ENCODE data around the gene ST3GAL5. TPM values are rescaled to one million over a fixed set of nuclear protein-coding genes. Genes with fewer than 3 reads are reported as not detected.
A peak's percentile ranks its signal among the peaks of the same experiment; 100 is the strongest.
"Not testable (repeated sequence)": the region's sequence is repeated elsewhere in the genome, so short reads cannot be mapped to it uniquely, and the experiment has no call there.

The ST3GAL5 gene
- total RNA-seq, 1 experiment from 2014 or later, result 17.7 TPM

- peak; percentile 81 for DNase-seq (ENCODE audit: low spot score)
Observed at GRCh38 chr2:85893428-85894258, 4.9 kb upstream of the ST3GAL5 start.

DNA sequence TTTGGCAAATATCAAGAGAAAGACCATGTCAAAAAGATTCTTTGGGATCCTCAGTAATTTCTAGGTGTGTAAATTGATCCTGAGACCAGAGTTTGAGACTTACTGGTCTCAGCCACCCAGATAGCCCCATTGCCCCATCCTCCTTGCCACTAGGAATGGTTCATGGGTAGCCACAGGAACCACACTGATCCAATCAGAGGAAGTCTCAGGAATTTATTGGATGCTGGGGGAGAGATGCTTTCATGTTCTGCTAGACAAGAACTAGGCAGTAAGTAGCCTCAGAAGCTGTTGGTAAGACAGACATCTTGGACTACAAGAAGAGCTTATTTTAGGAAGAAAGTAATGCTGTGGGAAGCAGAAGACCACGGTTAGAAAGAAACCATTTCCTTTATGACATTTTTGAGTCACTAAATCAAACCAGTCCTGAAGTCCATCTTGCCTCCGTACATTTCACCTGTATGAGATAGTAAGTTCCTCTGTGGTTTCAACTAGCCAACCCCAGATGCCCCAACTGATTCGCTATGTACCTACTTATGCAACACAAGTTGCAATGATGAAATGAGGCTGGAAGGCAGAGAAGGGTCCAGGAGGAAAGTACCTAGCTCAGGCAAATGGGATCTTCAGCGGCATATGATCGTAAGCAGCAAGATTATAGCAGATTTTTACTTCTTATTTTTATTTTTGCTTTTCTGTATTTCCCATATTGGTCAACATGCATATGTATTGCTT lies 3.6 kb upstream of the ST3GAL5 start:
- no peak for DNase-seq (ENCODE audit: low spot score)

DNA sequence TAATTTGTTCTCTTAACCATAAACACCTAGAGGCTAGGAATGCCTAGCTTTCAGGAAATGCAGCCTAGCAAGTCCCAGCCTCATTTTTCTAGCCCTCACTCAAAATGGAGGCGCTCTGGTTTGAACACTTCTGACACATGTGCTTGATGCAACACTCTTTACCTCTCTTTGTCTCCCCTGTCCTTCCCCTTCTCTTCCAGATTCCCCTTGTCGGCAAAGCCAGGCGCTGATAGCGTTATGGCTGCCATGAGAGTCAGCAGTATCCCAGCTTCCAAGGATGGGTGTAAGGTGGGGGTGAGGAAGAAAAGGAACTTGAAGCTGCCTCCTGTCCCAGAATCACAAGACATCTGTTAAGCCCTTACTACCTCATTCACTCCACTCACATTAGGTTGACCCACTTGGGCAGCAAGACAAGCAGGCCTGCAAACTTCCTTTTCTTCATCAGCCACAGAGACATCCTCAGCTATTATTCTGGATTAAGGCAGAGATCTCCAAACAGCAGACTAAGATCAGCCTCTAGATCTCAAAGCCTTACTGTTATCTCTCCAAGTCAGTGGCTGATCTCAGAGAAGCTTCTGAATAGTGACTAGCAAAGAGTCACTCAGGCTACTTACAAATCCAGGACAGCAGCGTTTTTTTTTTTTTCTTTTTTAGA lies 1.9 kb upstream of the ST3GAL5 start:
- DNase-seq (ENCODE audit: low spot score), result no peak

- no peak for DNase-seq (ENCODE audit: low spot score)
Observed at GRCh38 chr2:85889627-85890281, 964 bp upstream of the ST3GAL5 start.

DNA sequence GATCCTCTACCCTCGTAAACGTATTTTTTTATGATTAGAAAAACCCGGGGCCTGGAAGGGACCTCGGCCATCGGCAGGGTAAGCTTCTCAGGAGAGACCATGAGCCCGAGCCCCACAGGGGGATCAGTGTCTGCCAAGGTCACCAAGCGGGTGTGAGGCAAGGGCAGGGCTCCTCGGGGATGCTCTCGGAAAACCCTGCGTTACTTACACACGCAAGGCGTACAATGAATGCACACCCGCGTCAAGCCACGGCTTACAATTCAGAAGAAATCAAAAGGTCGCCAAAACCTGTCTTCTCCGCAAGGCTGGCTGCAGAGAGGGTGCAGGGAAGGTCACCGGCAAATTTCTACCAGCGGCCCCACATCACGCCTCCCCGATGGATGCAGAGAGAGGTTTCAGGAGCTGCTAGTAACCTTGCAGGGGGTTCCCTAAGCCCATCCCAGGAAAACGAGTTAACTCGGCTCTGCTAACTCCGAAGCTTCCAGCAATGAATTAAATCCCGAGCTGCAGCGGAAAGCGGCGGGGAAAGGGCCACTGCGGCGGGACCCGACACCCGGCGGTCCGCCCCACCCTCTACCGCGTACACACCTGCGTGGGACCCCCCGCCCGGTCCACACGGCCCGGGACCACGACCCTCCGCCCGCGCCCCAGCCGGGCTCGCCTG lies 638 bp downstream of the ST3GAL5 start:
- no peak for DNase-seq (ENCODE audit: low spot score)

- DNase-seq (ENCODE audit: low spot score), result no peak
Observed at GRCh38 chr2:85887566-85888019, 1.2 kb downstream of the ST3GAL5 start.

DNA sequence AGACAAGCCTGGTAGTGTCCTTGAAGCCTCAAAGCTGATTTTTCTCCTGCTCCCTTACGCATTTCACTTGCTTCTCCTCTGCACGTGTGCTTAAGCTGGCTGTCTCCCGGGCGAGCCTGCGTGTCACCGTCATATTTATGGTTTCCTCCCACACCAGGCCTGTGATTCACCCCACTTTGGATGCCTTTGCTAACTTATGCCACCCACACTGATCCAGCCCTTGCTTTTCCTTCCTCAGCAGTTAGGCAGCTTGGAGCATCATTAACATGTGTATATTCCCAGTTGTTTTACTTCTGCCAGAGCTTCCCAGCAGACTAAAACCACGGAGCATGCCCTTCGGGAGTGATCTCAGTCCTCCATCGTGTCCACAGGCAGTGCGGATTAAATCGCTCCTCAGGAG lies 2.2 kb downstream of the ST3GAL5 start:
- peak; percentile 94 for DNase-seq (ENCODE audit: low spot score)

DNA sequence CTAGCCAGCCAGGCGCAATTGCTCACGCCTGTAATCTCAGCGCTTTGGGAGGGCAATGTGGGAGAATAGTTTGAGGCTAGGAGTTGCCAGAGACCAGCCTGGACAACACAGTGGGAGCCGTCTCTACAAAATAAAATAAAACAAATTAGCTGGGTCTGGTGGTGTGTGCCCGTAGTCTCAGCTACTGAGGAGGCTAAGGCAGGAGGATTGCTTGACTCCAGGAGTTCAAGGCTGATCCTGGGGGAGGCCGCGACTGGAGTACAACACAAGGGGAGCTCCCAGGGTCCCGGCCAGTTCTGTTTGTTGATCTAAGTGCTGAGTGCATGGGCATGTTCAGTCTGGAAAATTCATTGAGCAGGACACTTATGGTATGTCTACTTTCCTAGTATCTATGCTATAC lies 2.6 kb downstream of the ST3GAL5 start:
- no peak for DNase-seq (ENCODE audit: low spot score)

GRCh38 chr2:85881781-85882180 lies 7.0 kb downstream of the ST3GAL5 start:
- DNase-seq (ENCODE audit: low spot score), result not testable (repeated sequence)

- DNase-seq (ENCODE audit: low spot score), result not testable (repeated sequence)
Observed at GRCh38 chr2:85880716-85881328, 8.0 kb downstream of the ST3GAL5 start.

DNA sequence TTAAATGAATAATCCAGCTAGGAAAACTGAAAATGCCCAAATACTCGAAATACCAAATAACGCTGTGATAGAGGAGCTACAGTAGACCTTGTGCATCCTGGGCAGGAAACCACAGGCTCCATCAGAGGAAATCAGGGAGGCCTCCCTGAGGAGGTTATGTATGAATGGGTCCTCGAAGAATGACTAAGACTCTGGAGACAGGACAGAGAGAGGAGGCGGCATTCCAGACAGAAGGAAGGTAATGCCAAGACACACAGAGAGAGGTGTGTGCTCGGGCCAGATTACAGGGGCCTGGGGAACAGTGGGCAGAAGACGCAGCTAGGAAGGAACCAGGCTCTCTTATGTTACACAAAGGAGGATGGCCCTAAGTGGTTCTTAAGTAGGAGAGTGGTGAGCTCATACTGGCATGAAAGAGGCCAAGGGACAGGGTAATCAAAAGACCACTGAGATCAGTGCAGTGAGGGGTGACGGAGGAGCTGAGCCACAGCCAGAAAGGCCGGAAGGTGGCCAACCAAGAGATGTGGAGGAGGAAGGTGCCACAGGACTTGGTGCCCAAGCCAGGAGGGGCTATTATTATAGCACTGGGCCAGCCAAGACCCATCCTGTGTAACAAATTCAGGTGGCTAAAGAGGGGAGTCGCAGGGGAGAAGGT lies 9.9 kb downstream of the ST3GAL5 start:
- DNase-seq (ENCODE audit: low spot score), result no peak

DNA sequence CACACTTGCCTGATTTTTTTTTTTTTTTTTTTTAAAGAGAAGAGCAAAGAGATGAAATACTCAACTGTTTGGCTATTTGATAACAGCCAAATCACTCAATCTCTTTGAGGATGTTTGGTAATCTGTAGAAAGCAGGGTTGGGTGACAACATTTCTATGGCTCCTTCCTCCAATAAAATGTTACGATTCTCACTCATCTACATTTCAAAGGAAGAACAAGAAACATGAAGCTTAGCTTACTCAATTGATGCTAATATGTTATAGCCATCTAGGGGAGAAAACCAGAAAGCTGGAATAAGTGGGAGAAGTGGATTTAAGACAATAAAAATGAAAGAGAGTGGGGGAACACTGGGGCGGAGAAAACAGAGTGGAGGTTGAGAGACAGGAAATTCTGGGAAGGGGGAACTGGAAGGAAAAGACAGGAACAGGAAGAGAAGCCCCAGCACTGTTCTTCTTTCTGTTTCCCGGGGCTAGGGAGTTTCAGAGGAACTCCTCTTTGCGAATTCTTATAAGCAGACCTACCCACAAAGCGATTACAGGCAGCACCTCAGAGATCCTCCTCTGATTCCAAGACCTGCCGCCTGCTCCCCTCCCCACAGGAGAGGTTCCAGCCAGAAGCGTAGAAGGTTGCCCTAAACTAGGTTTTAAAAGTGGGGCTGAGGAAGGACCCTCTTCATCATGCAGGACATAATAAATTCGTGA lies 13.3 kb downstream of the ST3GAL5 start:
- DNase-seq (ENCODE audit: low spot score), result no peak

DNA sequence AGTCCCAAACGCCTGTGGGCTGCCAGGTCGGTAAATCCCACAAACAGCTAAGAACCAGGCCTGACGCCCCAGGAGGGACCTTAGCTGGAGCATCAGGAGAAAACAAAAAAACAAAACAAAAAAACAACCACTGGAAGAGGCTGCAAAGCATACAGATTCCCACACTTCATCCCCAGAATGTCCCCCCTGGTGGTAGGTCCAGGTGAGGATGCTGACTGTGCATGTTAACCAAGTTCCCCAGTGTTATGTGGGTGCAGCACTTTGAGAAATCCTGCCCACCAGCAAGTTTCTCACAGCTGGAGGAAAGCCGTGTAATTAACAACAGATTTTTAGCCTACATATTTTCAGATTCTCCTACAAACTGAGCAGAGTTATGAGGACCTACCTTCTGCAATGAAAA lies 15.1 kb downstream of the ST3GAL5 start:
- DNase-seq (ENCODE audit: low spot score), result no peak

GRCh38 chr2:85872536-85873161 lies 16.1 kb downstream of the ST3GAL5 start:
- DNase-seq (ENCODE audit: low spot score), result no peak

- no peak for DNase-seq (ENCODE audit: low spot score)
Observed at GRCh38 chr2:85871494-85872164, 17.2 kb downstream of the ST3GAL5 start.

DNA sequence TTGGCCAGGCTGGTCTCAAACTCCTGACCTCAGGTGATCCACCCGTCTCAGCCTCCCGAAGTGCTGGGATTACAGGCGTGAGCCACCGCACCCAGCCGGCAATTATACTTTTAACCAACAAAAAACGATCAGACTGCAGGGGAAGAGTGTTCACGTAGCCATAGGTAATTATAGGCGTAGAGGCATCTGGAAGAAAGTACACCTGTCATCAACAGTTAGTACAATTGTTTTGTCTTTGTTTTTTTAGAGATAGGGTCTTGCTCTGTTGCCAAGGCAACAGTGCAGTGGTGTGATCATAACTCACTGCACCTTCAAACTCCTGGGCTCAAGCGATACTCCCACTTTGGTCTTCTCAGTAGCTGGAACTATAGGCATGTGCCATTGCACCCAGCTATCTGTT lies 20.0 kb downstream of the ST3GAL5 start:
- no peak for DNase-seq (ENCODE audit: low spot score)

- no peak for DNase-seq (ENCODE audit: low spot score)
Observed at GRCh38 chr2:85867556-85868292, 21.1 kb downstream of the ST3GAL5 start.

DNA sequence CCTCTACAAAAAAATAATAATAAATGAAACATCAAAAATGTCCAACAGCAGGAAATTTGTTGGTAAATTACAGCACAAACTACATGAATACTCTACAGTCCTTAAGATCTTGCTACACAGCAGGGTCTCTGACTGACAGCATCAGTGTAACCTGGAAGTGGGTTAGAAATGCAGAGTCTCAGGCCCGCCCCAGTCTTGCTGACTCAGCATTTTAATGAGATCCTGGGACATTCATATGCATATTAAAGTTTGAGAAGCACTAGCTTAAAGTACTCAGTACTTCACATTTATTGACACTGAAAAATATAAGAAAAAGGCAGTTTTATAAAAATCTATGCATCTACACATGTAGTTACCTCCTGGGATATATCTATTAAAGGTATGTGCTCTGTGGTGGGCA lies 21.7 kb downstream of the ST3GAL5 start:
- no peak for DNase-seq (ENCODE audit: low spot score)

Data from H4 (cell line).